Activated gamma-delta T cell treated with Interleukin-2 at 50 U/mL for 16 hours (primary cell): Measurements from ENCODE around the gene CENPO.

ENCODE experiments used
- DNase-seq: peaks from one replicate; pipeline ENCODE4 v3.0.0-alpha.2; 2020

CENPO gene

GRCh38 chr2:24839729-24840128 lies 46.5 kb downstream of the CENPO start:
- no peak for DNase-seq

GRCh38 chr2:24840164-24840869 lies 47.1 kb downstream of the CENPO start:
- DNase-seq, result no peak

- no peak for DNase-seq
Observed at GRCh38 chr2:24840962-24841945, 48.0 kb downstream of the CENPO start.

GRCh38 chr2:24842081-24843050 lies 49.1 kb downstream of the CENPO start:
- no peak for DNase-seq

GRCh38 chr2:24843330-24843860 lies 50.2 kb downstream of the CENPO start:
- no peak for DNase-seq

GRCh38 chr2:24844023-24844685 lies 50.9 kb downstream of the CENPO start:
- DNase-seq, result no peak

GRCh38 chr2:24845691-24846090 lies 52.5 kb downstream of the CENPO start:
- no peak for DNase-seq

GRCh38 chr2:24850944-24851343 lies 57.7 kb downstream of the CENPO start:
- no peak for DNase-seq

GRCh38 chr2:24852026-24852425 lies 58.8 kb downstream of the CENPO start:
- no peak for DNase-seq

- DNase-seq, result no peak
Observed at GRCh38 chr2:24852431-24853020, 59.3 kb downstream of the CENPO start.

GRCh38 chr2:24853046-24853445 lies 59.8 kb downstream of the CENPO start:
- DNase-seq, result no peak

- DNase-seq, result no peak
Observed at GRCh38 chr2:24853996-24854395, 60.8 kb downstream of the CENPO start.

- no peak for DNase-seq
Observed at GRCh38 chr2:24855022-24855622, 61.9 kb downstream of the CENPO start.

- DNase-seq, result no peak
Observed at GRCh38 chr2:24855726-24856125, 62.5 kb downstream of the CENPO start.

GRCh38 chr2:24856791-24857211 lies 63.6 kb downstream of the CENPO start:
- no peak for DNase-seq

GRCh38 chr2:24857746-24858145 lies 64.5 kb downstream of the CENPO start:
- no peak for DNase-seq

GRCh38 chr2:24858996-24859395 lies 65.8 kb downstream of the CENPO start:
- DNase-seq, result no peak

GRCh38 chr2:24859968-24860600 lies 66.9 kb downstream of the CENPO start:
- no peak for DNase-seq

GRCh38 chr2:24860631-24861030 lies 67.4 kb downstream of the CENPO start:
- no peak for DNase-seq

GRCh38 chr2:24861500-24861899 lies 68.3 kb downstream of the CENPO start:
- no peak for DNase-seq

- no peak for DNase-seq
Observed at GRCh38 chr2:24863641-24864040, 70.4 kb downstream of the CENPO start.
